ENCODE measurements around the gene C11orf98.
"Not testable (repeated sequence)": the region's sequence is repeated elsewhere in the genome, so short reads cannot be mapped to it uniquely, and the experiment has no call there.

C11orf98 gene

DNA sequence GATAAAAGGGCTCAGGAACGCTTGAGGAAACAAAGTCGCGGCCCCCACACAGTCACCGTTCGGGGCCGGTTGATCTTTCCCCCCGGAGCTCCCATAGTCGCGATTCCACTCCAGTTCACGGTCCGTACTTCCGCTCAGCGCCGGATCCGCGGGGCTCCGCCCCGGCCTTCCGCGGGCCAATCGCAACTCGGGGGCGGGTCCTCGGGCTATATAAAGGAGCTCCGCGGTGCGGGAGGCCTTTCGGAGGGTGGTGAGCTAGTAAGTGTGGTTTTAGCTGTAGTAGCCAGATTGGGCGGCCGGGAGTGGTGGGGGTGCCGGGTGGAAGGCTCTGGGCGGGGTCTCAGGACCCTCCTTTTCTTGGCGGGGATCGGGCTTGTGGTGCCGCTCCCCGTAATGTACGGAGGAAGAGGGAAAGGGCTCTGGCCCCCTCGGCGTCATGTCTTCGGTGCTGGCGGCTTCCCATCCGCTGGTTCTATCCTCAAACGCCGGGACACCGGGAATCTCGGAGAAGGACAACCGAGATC is at the start of gene C11orf98, which contains the start of gene CSKMT:
Gene C11orf98 (minus strand): TSS at position 136 of the 524 bp plus-strand sequence. CDS start 41 bp downstream, at position 95.
Gene CSKMT (plus strand): TSS at position 238 of the 524 bp plus-strand sequence. CDS start 568 bp downstream, outside the sequence.
- DNase-seq = peak; percentile 86

- DNase-seq = no peak
These were observed 48.3 kb upstream of the C11orf98 start for GRCh38 chr11:62713343-62713742.

- DNase-seq = no peak
These were observed 47.9 kb upstream of the C11orf98 start for GRCh38 chr11:62712861-62713260.

- no peak for DNase-seq
These were observed 47.3 kb upstream of the C11orf98 start for GRCh38 chr11:62712276-62712812.

GRCh38 chr11:62710001-62710345 is 45.0 kb upstream of the C11orf98 start:
- no peak for DNase-seq

- peak; percentile 97 for DNase-seq
These were observed 44.4 kb upstream of the C11orf98 start for GRCh38 chr11:62709247-62710000.

- peak; percentile 82 for DNase-seq
These were observed 43.8 kb upstream of the C11orf98 start for GRCh38 chr11:62708793-62709192.

DNA sequence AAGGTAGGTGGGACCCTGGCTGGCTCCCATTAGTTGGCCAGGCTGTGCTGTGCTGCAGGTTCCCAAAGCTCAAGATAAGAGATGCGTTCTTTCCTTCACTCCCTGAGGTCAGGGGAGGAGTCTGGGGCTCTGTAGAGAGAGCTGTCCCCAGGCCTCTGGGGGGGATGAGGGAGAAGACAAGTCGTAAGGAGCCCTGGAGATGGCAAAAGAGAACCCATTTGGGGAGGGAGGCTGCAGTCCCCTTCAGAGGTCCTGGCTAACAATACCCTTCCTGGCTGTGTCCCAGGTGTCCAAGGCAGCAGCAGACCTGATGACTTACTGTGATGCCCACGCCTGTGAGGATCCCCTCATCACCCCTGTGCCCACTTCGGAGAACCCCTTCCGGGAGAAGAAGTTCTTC is 43.4 kb upstream of the C11orf98 start:
- no peak for DNase-seq

GRCh38 chr11:62707277-62707861 is 42.4 kb upstream of the C11orf98 start, which contains the start of the genes BSCL2 and GNG3:
BSCL2 (minus strand) TSS chr11:62707424; CDS start chr11:62707195, 229 bp downstream.
GNG3 (plus strand) TSS chr11:62707676; CDS start chr11:62708296, 620 bp downstream.
- DNase-seq = no peak

DNA sequence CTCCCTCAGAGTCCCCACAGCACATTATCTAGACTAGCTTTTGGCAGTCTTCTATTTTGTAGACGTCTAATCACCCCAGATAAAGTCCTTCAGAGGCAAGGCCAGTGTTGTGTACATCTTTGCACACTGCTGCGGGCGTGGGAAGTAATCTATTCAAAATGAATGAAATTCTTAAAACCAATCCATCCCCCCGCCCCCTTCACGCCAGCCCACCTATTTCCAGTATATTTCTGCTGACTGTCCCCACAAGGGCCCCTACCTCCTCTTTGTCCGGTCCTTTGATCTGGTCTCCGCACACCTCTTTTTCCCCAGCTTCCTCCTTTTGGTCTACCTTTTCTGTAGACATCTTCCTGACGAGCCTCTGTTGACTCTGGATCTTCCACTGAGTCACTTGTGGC is 41.8 kb upstream of the C11orf98 start:
- no peak for DNase-seq

DNA sequence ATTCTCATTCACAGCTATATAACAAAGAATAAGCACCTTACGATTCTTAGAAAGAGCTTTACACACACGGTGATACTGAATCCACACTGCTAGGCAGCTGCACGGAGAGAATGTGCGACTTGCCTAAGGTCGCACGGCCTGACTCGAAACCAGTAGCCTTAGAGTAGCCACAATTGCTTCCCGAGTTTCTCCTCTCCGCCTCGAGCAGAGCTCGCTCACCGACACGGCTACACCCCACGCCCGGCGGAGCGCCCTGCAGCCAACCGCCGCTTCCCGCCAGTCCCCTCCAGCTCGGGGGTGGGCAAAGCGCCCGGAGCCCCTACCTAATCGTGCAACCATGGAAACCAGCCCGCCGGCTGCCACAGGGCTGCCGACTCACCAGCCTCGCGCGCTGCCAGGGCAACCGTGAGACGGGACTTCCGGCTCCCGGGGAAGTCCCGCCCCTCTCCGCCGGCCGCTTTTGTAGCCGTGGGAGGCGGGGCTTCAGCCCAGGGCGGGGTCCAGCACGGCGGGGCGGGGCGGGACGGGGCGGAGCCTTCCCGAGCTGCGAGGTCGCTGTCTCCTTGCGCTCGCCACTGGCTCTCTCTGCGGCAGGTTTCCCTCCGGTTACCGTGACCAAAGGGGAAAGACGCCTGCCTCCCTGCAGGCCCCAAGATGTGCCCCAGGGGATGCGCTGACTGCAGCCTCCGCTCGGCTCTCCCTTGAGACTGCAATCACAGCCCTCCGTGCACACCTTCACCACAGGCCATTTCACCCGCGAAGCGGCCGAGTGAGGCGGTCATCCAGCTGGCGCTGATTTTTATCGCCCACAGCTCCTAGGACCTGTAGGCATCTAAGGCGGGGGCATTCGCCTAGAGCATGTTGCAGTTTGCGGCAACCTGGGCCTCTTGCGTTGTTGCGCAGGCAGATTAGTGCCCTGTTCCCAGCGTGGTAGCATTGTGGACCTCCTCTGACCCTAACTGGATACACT is 41.2 kb upstream of the C11orf98 start:
- DNase-seq = peak; percentile 86

DNA sequence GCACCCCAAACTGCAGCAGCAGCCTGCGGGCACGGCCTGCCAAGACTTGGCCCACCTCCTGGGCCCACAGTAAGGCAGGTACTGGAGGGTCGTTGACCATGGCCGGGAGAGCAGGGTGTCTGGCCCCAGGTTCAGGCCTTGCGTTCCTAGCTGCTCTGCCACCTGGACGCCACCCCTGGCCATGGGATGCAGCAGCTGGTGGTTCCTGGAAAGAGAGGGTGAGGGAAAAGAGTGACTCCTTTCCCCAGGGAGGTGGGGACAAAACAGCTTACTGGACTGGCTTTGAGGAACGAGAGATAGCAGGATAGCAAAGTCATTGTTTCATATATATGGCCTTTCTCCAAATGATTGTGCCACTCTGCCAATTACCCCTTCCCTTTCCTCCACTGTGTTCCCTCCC is 40.4 kb upstream of the C11orf98 start:
- DNase-seq = peak; percentile 22

GRCh38 chr11:62703921-62704320 is 38.9 kb upstream of the C11orf98 start:
- not testable (repeated sequence) for DNase-seq

DNA sequence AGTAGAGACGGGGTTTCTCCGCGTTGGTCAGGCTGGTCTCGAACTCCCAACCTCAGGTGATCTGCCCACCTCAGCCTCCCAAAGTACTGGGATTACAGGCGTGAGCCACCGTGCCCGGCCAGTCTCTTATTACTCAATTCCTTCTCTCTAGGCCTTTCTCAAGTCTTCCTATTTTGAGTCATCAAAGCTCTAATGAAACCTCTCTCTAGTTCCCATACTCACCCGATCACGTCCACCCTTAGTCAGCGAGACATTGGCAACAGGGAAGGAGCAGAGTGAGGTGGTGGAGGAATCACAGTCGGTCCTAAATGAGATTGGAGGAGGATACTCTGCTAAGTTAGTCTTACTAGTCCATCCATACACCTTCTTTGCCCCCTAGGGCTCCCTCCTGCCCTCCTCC is 37.2 kb upstream of the C11orf98 start:
- no peak for DNase-seq

- DNase-seq = peak; percentile 79
These were observed 29.6 kb upstream of the C11orf98 start for GRCh38 chr11:62694455-62695167.

- DNase-seq = not testable (repeated sequence)
These were observed 28.6 kb upstream of the C11orf98 start for GRCh38 chr11:62693624-62694023.

GRCh38 chr11:62689421-62690183 is 24.6 kb upstream of the C11orf98 start, which contains the start of gene LRRN4CL:
LRRN4CL (minus strand) TSS chr11:62689530; CDS start chr11:62688508, 1,022 bp downstream.
- no peak for DNase-seq

- no peak for DNase-seq
These were observed 23.5 kb upstream of the C11orf98 start for GRCh38 chr11:62688491-62688890.

GRCh38 chr11:62687508-62688396 is 22.7 kb upstream of the C11orf98 start:
- no peak for DNase-seq

GRCh38 chr11:62682518-62682917 is 17.5 kb upstream of the C11orf98 start:
- no peak for DNase-seq
